Testis (tissue), 2 donors: ENCODE measurements around the gene RNF213.

Experiments
- CTCF ChIP-seq, 3 experiments: fragments of 450-650 bp in 2 of 3; fragments of 200-600 bp in 1 of 3; sonication (generic) in 1 of 3; IDR thresholded peaks; one replicate each; pipeline ENCODE4 v1.5.1; 2016 to 2019; ENCODE audit warnings: antibody characterized with exemption in 3 of 3, mild to moderate bottlenecking in 2 of 3, moderate library complexity in 1 of 3
- POLR2A ChIP-seq: fragments of 450-650 bp; IDR thresholded peaks from one replicate; pipeline ENCODE4 v1.6.1; 2017; ENCODE audit warnings: antibody characterized with exemption, mild to moderate bottlenecking, moderate library complexity

GRCh38 chr17:80441598-80442322 is 181.1 kb downstream of the RNF213 start:
- TF ChIP-seq CTCF (IDR thresholded peaks at IDR 0.05) (no peak), POLR2A (no peak)
